Liver (tissue), 3 donors: ENCODE results near the gene HOXB8.

Source experiments
- GABPA ChIP-seq, 2 donors: IDR thresholded peaks in 1 of 2; conservative IDR thresholded peaks in 1 of 2; 2 replicates each; pipeline ENCODE4 v1.6.1; 2016; ENCODE audit warnings: antibody characterized with exemption in 2 of 2, mild to moderate bottlenecking in 1 of 2, moderate library complexity in 1 of 2
- JUND ChIP-seq, 2 donors: IDR thresholded peaks; 2 replicates each; pipeline ENCODE4 v1.6.1; 2016; ENCODE audit warnings: antibody characterized with exemption in 2 of 2
- MAX ChIP-seq: IDR thresholded peaks from 2 replicates; pipeline ENCODE4 v1.6.1; 2016; ENCODE audit warnings: antibody characterized with exemption
- RAD21 ChIP-seq, 2 donors: IDR thresholded peaks; 2 replicates each; pipeline ENCODE4 v1.6.1; 2016; ENCODE audit warnings: antibody characterized with exemption in 2 of 2, mild to moderate bottlenecking in 2 of 2
- ZBTB33 ChIP-seq: IDR thresholded peaks from 2 replicates; pipeline ENCODE4 v1.6.1; 2016; ENCODE audit warnings: antibody characterized with exemption
- TF ChIP-seq, protein P1 (sequence below): fragments of 150-350 bp; IDR thresholded peaks from 2 replicates; pipeline ENCODE4 v1.5.1; 2017; ENCODE audit warnings: improper control_type of control experiment, low read depth, low read length; ENCODE audit not compliant: missing input control
- TF ChIP-seq, protein P2 (sequence below): IDR thresholded peaks from 2 replicates; pipeline ENCODE4 v1.6.1; 2016; ENCODE audit warnings: antibody characterized with exemption, mild to moderate bottlenecking
- donor health status: healthy.
- donor health status: healthy.

DNA sequence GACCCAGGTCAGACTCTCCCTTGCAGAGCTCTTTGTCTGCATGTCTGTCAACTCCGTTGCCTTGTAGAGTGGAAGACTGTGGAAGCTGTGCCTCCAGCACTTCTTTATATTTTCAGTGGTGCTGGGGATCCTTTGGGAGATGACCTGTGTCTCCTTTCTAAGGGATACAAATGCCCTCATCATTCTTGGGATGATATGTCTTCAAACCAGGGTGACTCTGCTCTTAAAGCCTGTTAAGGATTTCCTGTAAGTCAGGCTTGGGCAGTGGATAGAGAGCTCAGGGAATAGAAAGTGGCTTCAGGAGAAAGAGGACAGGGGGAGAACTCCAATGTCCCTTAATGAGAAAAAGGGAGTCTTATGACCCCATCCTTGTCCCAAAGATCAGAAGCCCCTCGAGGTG is 26.6 kb downstream of the HOXB8 start:
- TF ChIP-seq, protein P1, sequence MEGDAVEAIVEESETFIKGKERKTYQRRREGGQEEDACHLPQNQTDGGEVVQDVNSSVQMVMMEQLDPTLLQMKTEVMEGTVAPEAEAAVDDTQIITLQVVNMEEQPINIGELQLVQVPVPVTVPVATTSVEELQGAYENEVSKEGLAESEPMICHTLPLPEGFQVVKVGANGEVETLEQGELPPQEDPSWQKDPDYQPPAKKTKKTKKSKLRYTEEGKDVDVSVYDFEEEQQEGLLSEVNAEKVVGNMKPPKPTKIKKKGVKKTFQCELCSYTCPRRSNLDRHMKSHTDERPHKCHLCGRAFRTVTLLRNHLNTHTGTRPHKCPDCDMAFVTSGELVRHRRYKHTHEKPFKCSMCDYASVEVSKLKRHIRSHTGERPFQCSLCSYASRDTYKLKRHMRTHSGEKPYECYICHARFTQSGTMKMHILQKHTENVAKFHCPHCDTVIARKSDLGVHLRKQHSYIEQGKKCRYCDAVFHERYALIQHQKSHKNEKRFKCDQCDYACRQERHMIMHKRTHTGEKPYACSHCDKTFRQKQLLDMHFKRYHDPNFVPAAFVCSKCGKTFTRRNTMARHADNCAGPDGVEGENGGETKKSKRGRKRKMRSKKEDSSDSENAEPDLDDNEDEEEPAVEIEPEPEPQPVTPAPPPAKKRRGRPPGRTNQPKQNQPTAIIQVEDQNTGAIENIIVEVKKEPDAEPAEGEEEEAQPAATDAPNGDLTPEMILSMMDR: no peak
- TF ChIP-seq GABPA (IDR thresholded peaks at IDR 0.05 in 1 of 2, conservative IDR thresholded peaks at IDR 0.05 in 1 of 2) (no peak), RAD21 (IDR thresholded peaks at IDR 0.05) (no peak), JUND (IDR thresholded peaks at IDR 0.05) (no peak), MAX (no peak), ZBTB33 (no peak)
- TF ChIP-seq, protein P2, sequence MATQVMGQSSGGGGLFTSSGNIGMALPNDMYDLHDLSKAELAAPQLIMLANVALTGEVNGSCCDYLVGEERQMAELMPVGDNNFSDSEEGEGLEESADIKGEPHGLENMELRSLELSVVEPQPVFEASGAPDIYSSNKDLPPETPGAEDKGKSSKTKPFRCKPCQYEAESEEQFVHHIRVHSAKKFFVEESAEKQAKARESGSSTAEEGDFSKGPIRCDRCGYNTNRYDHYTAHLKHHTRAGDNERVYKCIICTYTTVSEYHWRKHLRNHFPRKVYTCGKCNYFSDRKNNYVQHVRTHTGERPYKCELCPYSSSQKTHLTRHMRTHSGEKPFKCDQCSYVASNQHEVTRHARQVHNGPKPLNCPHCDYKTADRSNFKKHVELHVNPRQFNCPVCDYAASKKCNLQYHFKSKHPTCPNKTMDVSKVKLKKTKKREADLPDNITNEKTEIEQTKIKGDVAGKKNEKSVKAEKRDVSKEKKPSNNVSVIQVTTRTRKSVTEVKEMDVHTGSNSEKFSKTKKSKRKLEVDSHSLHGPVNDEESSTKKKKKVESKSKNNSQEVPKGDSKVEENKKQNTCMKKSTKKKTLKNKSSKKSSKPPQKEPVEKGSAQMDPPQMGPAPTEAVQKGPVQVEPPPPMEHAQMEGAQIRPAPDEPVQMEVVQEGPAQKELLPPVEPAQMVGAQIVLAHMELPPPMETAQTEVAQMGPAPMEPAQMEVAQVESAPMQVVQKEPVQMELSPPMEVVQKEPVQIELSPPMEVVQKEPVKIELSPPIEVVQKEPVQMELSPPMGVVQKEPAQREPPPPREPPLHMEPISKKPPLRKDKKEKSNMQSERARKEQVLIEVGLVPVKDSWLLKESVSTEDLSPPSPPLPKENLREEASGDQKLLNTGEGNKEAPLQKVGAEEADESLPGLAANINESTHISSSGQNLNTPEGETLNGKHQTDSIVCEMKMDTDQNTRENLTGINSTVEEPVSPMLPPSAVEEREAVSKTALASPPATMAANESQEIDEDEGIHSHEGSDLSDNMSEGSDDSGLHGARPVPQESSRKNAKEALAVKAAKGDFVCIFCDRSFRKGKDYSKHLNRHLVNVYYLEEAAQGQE: no peak
